Loucy (cell line): ENCODE data around the gene ENPP1.

Source experiments
- H2AFZ ChIP-seq: fragments of 200-600 bp; sonication (generic); 2 replicates; pipeline ENCODE4 v1.6.0; 2016; ENCODE audit warnings: antibody characterized with exemption, mild to moderate bottlenecking, low read length, moderate library complexity
- H3F3A ChIP-seq: fragments of 200-600 bp; 2 replicates; pipeline ENCODE4 v1.6.0; 2016; ENCODE audit warnings: antibody characterized with exemption, low read depth, mild to moderate bottlenecking
- H3K27me3 ChIP-seq: fragments of 200-600 bp; sonication (generic); 2 replicates; pipeline ENCODE4 v1.6.1; 2014; ENCODE audit warnings: low read length, mild to moderate bottlenecking; ENCODE audit not compliant: insufficient read depth, poor library complexity, severe bottlenecking
- H3K36me3 ChIP-seq: fragments of 200-600 bp; sonication (generic); 2 replicates; pipeline ENCODE4 v1.6.1; 2016; ENCODE audit warnings: low read length; ENCODE audit not compliant: insufficient read depth
- H3K4me1 ChIP-seq: fragments of 200-600 bp; sonication (generic); 2 replicates; pipeline ENCODE4 v1.5.1; 2014; ENCODE audit warnings: low read length, mild to moderate bottlenecking; ENCODE audit not compliant: insufficient read depth, poor library complexity, severe bottlenecking
- H3K4me2 ChIP-seq: fragments of 200-600 bp; sonication (generic); 2 replicates; pipeline ENCODE4 v1.6.0; 2014; ENCODE audit warnings: antibody characterized with exemption, low read length, low read depth, mild to moderate bottlenecking; ENCODE audit not compliant: poor library complexity, severe bottlenecking
- H3K4me3 ChIP-seq: fragments of 200-600 bp; sonication (generic); 2 replicates; pipeline ENCODE4 v1.5.1; 2014; ENCODE audit warnings: low read length, mild to moderate bottlenecking, mixed read lengths; ENCODE audit not compliant: poor library complexity, severe bottlenecking
- H3K79me2 ChIP-seq: fragments of 200-600 bp; sonication (generic); 2 replicates; pipeline ENCODE4 v1.6.1; 2014; ENCODE audit warnings: low read length; ENCODE audit not compliant: insufficient read depth
- H3K9ac ChIP-seq: fragments of 200-600 bp; sonication (generic); 2 replicates; pipeline ENCODE4 v1.6.0; 2014; ENCODE audit warnings: mild to moderate bottlenecking, low read depth, low read length, moderate library complexity; ENCODE audit not compliant: poor library complexity, severe bottlenecking
- H3K9me2 ChIP-seq: fragments of 200-600 bp; sonication (generic); replicated peaks from 2 replicates; pipeline ENCODE4 v1.6.1; 2016; ENCODE audit warnings: low read depth, low read length, mixed read lengths
- H3K9me3 ChIP-seq: fragments of 200-600 bp; sonication (generic); 2 replicates; pipeline ENCODE4 v1.6.1; 2014; ENCODE audit warnings: mild to moderate bottlenecking, antibody characterized with exemption, low read length, low read depth; ENCODE audit not compliant: insufficient read depth
- H4K20me1 ChIP-seq: fragments of 200-600 bp; sonication (generic); 2 replicates; pipeline ENCODE4 v1.6.0; 2014; ENCODE audit warnings: antibody characterized with exemption, low read length, mild to moderate bottlenecking; ENCODE audit not compliant: insufficient read depth, poor library complexity, severe bottlenecking
- EZH2phosphoT487 ChIP-seq: fragments of 200-600 bp; IDR thresholded peaks from 2 replicates; pipeline ENCODE4 v1.6.1; 2018; ENCODE audit warnings: antibody characterized with exemption, mild to moderate bottlenecking, moderate library complexity, borderline replicate concordance
- TF ChIP-seq, protein P1 (sequence below): fragments of 200-600 bp; sonication (generic); conservative IDR thresholded peaks from 2 replicates; pipeline ENCODE4 v1.5.1; 2014; ENCODE audit warnings: mild to moderate bottlenecking, antibody characterized with exemption, low read length

ENPP1 gene

GRCh38 chr6:131886517-131886916 is 78.7 kb downstream of the ENPP1 start:
- no peak overlapping the region for H2AFZ ChIP-seq

GRCh38 chr6:131890091-131890490 is 82.3 kb downstream of the ENPP1 start:
- no peaks in the 10 kb centered on the region for H4K20me1 ChIP-seq
- no peaks in the 10 kb centered on the region for H3K79me2 ChIP-seq
- H3K36me3 ChIP-seq: no peaks in the 10 kb centered on the region
- H3K9me3 ChIP-seq: no peaks in the 10 kb centered on the region
- H3K4me1 ChIP-seq: no peaks in the 10 kb centered on the region
- no peaks in the 10 kb centered on the region for H3K9me2 ChIP-seq
- H3K4me3 ChIP-seq: no peak overlapping the region
- H3K27me3 ChIP-seq: peaks cover 51% of the 10 kb centered on the region
- no peak overlapping the region for H2AFZ ChIP-seq
- H3K4me2 ChIP-seq: no peak overlapping the region
- H3K9ac ChIP-seq: no peak overlapping the region
- no peak for TF ChIP-seq EZH2phosphoT487
- TF ChIP-seq, protein P1, sequence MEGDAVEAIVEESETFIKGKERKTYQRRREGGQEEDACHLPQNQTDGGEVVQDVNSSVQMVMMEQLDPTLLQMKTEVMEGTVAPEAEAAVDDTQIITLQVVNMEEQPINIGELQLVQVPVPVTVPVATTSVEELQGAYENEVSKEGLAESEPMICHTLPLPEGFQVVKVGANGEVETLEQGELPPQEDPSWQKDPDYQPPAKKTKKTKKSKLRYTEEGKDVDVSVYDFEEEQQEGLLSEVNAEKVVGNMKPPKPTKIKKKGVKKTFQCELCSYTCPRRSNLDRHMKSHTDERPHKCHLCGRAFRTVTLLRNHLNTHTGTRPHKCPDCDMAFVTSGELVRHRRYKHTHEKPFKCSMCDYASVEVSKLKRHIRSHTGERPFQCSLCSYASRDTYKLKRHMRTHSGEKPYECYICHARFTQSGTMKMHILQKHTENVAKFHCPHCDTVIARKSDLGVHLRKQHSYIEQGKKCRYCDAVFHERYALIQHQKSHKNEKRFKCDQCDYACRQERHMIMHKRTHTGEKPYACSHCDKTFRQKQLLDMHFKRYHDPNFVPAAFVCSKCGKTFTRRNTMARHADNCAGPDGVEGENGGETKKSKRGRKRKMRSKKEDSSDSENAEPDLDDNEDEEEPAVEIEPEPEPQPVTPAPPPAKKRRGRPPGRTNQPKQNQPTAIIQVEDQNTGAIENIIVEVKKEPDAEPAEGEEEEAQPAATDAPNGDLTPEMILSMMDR: no peak
- no peaks in the 10 kb centered on the region for H3F3A ChIP-seq

More at GRCh38 chr6:131886517-131886916, 78.7 kb downstream of the ENPP1 start:
- Histone ChIP-seq H3K4me3 (no peak overlapping the region), H3F3A (no peaks in the 10 kb centered on the region), H3K9me3 (no peaks in the 10 kb centered on the region), H3K79me2 (no peaks in the 10 kb centered on the region), H3K4me2 (no peak overlapping the region), H3K36me3 (no peaks in the 10 kb centered on the region), H3K4me1 (no peaks in the 10 kb centered on the region), H4K20me1 (no peaks in the 10 kb centered on the region), H3K27me3 (peaks cover 37% of the 10 kb centered on the region), H3K9ac (no peak overlapping the region), H3K9me2 (no peaks in the 10 kb centered on the region)
- TF ChIP-seq, protein P1: no peak
- no peak for TF ChIP-seq EZH2phosphoT487

DNA sequence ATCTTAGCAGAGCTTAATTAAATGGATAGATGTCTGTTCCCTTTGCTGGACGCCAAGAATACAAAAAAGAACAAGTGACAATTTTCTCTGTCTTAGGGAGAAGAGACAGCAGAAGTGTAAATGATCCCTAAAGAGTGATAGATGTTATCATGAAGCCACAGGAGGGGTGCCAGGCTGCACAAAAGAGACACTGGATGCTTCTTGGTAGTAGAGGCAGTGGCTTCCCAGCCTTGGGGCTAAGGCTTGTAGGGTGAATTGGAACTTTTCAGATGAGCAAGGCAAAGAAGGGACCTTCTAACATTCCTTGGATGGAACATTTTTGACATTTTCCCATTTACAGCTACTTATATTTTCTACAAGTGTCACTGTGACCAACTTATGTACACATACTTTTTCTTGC is 85.4 kb downstream of the ENPP1 start:
- Histone ChIP-seq H3K9me2 (no peaks in the 10 kb centered on the region), H3K27me3 (peaks cover 66% of the 10 kb centered on the region)

More for the DNA sequence above, 85.4 kb downstream of the ENPP1 start:
- Histone ChIP-seq H3K36me3 (no peaks in the 10 kb centered on the region), H3K9me3 (0 out of 2 replicates have a peak, but pooled peaks cover 5% of the 10 kb centered on the region), H3K79me2 (no peaks in the 10 kb centered on the region), H4K20me1 (no peaks in the 10 kb centered on the region), H3K9ac (no peak overlapping the region), H3K4me3 (no peak overlapping the region), H2AFZ (no peak overlapping the region), H3K4me1 (no peaks in the 10 kb centered on the region), H3K4me2 (no peak overlapping the region), H3F3A (no peaks in the 10 kb centered on the region)
- no peak for TF ChIP-seq EZH2phosphoT487
- TF ChIP-seq, protein P1: no peak
